ENCODE measurements around the gene GTF2IRD1.
"Not testable (repeated sequence)": the region's sequence is repeated elsewhere in the genome, so short reads cannot be mapped to it uniquely, and the experiment has no call there.

GTF2IRD1 gene

GRCh38 chr7:74430961-74431466 is 22.7 kb upstream of the GTF2IRD1 start:
- no peaks in the 10 kb centered on the region for H3K36me3 ChIP-seq (ENCODE audit: control insufficient read depth, insufficient read depth, low read length, severe bottlenecking)
- H3K27me3 ChIP-seq (replicated peaks; ENCODE audit: control insufficient read depth, insufficient read depth, low read length) = no peaks in the 10 kb centered on the region
- no peak for DNase-seq (ENCODE audit: low read depth)
- H3K9ac ChIP-seq (ENCODE audit: low read length) = peak overlapping the region; percentile 2
- H3K4me1 ChIP-seq (ENCODE audit: control insufficient read depth, insufficient read depth, low read length) = peaks cover 17% of the 10 kb centered on the region
- no peaks in the 10 kb centered on the region for H3K9me3 ChIP-seq (ENCODE audit: control insufficient read depth, low read length)
- H3K4me3 ChIP-seq (ENCODE audit: low read length) = no peak overlapping the region

DNA sequence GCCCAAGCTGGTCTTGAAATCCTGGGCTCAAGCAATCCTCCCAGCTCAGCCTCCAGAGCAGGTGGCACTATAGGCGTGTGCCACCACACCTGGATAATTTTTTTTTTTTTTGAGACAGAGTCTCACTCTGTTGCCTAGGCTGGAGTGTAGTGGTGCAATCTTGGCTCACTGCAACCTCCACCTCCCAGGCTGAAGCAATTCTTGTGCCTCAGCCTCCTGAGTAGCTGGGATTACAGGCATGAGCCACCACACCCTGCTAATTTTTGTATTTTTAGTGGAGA is 16.5 kb upstream of the GTF2IRD1 start:
- not testable (repeated sequence) for DNase-seq (ENCODE audit: low read depth); H3K9me3 ChIP-seq (ENCODE audit: control insufficient read depth, low read length); H3K9ac ChIP-seq (ENCODE audit: low read length); H3K36me3 ChIP-seq (ENCODE audit: control insufficient read depth, insufficient read depth, low read length, severe bottlenecking); H3K27me3 ChIP-seq (replicated peaks; ENCODE audit: control insufficient read depth, insufficient read depth, low read length); H3K4me3 ChIP-seq (ENCODE audit: low read length); H3K4me1 ChIP-seq (ENCODE audit: control insufficient read depth, insufficient read depth, low read length)

DNA sequence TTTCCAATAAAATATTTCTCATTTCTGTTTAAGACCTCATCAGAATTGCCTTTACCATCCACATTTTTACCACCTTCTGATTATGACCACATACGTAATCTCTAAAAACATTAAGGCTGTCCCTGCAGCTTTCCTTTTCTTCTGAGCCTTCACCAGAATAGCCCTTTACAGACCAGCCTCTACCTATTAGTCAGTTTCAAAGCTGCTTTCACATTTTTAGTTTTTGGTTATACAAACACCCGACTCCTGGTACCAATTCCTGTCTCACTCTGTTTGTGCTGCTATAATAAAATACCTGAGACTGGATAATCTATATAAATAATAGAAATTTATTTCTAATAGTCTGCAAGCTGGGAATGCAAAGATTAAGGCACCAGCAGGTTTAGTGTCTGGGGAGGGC is 15.4 kb upstream of the GTF2IRD1 start:
- Histone ChIP-seq H3K36me3 (ENCODE audit: control insufficient read depth, insufficient read depth, low read length, severe bottlenecking) (no peaks in the 10 kb centered on the region), H3K27me3 (replicated peaks; ENCODE audit: control insufficient read depth, insufficient read depth, low read length) (peaks cover 5% of the 10 kb centered on the region), H3K4me1 (ENCODE audit: control insufficient read depth, insufficient read depth, low read length) (no peaks in the 10 kb centered on the region), H3K9ac (ENCODE audit: low read length) (no peak overlapping the region), H3K4me3 (ENCODE audit: low read length) (no peak overlapping the region), H3K9me3 (ENCODE audit: control insufficient read depth, low read length) (peaks cover 9% of the 10 kb centered on the region)
- DNase-seq (ENCODE audit: low read depth) = no peak

DNA sequence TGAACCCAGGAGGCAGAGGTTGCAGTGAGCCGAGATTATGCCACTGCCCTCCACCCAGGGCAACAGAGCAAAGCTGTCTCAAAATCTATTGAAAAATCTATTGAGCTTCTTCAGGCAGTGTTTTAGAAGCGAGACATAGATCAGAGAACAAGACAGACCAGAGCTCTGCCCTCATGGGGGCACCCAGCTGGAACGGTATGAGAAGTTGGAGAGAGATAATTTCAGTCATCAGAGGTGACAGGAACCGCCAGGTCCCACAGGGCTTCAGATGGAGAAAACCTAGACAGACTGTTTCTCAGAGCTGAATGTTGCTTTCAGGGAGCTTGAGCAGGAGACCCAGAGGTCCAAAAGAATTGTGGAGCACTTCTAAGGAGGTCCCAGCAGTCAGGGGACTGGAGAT is 14.2 kb upstream of the GTF2IRD1 start:
- H3K4me1 ChIP-seq (ENCODE audit: control insufficient read depth, insufficient read depth, low read length) = no peaks in the 10 kb centered on the region
- peaks cover 9% of the 10 kb centered on the region for H3K9me3 ChIP-seq (ENCODE audit: control insufficient read depth, low read length)
- no peak for DNase-seq (ENCODE audit: low read depth)
- H3K4me3 ChIP-seq (ENCODE audit: low read length) = no peak overlapping the region
- no peaks in the 10 kb centered on the region for H3K36me3 ChIP-seq (ENCODE audit: control insufficient read depth, insufficient read depth, low read length, severe bottlenecking)
- H3K9ac ChIP-seq (ENCODE audit: low read length) = no peak overlapping the region
- H3K27me3 ChIP-seq (replicated peaks; ENCODE audit: control insufficient read depth, insufficient read depth, low read length) = peaks cover 8% of the 10 kb centered on the region

- not testable (repeated sequence) for H3K36me3 ChIP-seq (ENCODE audit: control insufficient read depth, insufficient read depth, low read length, severe bottlenecking); H3K9me3 ChIP-seq (ENCODE audit: control insufficient read depth, low read length); H3K4me3 ChIP-seq (ENCODE audit: low read length); DNase-seq (ENCODE audit: low read depth); H3K9ac ChIP-seq (ENCODE audit: low read length); H3K4me1 ChIP-seq (ENCODE audit: control insufficient read depth, insufficient read depth, low read length); H3K27me3 ChIP-seq (replicated peaks; ENCODE audit: control insufficient read depth, insufficient read depth, low read length)
These were observed 13.6 kb upstream of the GTF2IRD1 start for GRCh38 chr7:74440143-74440542.

GRCh38 chr7:74441801-74442200 is 11.9 kb upstream of the GTF2IRD1 start:
- no peak overlapping the region for H3K4me3 ChIP-seq (ENCODE audit: low read length)
- H3K36me3 ChIP-seq (ENCODE audit: control insufficient read depth, insufficient read depth, low read length, severe bottlenecking) = no peaks in the 10 kb centered on the region
- no peaks in the 10 kb centered on the region for H3K4me1 ChIP-seq (ENCODE audit: control insufficient read depth, insufficient read depth, low read length)
- H3K9ac ChIP-seq (ENCODE audit: low read length) = no peak overlapping the region
- DNase-seq (ENCODE audit: low read depth) = peak; percentile 56
- peaks cover 8% of the 10 kb centered on the region for H3K27me3 ChIP-seq (replicated peaks; ENCODE audit: control insufficient read depth, insufficient read depth, low read length)
- H3K9me3 ChIP-seq (ENCODE audit: control insufficient read depth, low read length) = peaks cover 9% of the 10 kb centered on the region

DNA sequence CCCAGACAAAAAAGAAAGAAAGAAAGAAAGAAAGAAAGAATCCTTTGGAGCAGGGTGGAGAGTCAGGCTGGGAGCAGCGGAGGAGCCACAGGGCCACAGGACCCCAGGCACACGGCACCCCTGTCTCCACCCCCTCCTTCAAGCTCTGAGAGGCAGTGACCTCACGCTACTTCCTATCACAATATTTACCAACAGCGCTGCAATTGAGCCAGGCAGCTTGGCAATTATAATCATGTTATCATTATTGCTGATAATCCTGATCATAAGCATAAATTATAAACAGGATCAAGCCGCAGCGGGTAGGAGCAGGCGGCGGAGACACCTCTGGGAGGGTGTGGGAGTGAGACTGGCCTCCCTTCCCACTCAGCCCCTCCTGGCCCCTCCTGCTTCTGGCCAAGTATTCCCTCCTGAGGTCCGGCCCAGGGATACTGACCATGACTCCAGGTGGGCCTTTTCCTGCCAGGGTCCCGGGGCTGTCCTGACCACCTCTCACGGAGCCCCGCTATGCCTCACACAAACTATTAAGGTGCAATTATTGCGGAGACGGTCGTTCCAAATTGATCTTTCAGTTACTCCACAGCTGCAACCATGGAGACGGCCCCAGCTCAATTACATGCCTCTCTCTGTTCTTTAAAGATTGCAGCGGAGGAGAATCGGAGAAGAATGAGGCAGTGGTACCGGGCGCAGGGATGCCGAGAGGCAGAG is 10.0 kb upstream of the GTF2IRD1 start:
- no peak overlapping the region for H3K4me3 ChIP-seq (ENCODE audit: low read length)

DNA sequence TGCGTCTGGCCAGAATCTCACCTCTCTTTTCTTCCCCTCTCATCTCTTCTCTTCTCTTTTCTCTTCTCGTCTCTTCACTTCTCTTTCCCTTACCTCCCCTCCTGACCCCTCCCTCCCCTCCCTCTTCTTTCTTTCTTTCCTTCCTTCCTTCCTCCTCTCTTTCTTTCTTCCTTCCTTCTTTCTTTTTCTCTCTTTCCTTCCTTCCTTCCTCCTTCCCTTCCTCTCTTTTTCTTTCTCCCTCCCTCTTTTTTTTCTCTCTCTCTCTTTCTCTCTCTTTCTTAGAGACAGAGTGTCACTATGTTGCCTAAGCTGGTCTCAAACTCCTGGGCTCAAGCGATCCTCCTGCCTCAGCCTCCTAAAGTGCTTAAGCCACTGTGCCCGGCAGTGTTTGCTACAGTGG is 4.6 kb upstream of the GTF2IRD1 start:
- Histone ChIP-seq H3K9me3 (ENCODE audit: control insufficient read depth, low read length) (no peaks in the 10 kb centered on the region), H3K4me3 (ENCODE audit: low read length) (no peak overlapping the region), H3K9ac (ENCODE audit: low read length) (no peak overlapping the region), H3K36me3 (ENCODE audit: control insufficient read depth, insufficient read depth, low read length, severe bottlenecking) (no peaks in the 10 kb centered on the region), H3K27me3 (replicated peaks; ENCODE audit: control insufficient read depth, insufficient read depth, low read length) (peaks cover 4% of the 10 kb centered on the region), H3K4me1 (ENCODE audit: control insufficient read depth, insufficient read depth, low read length) (peaks cover 11% of the 10 kb centered on the region)
- DNase-seq (ENCODE audit: low read depth) = no peak

More for the DNA sequence above, 10.0 kb upstream of the GTF2IRD1 start:
- H3K4me1 ChIP-seq (ENCODE audit: control insufficient read depth, insufficient read depth, low read length) = no peaks in the 10 kb centered on the region
- peaks cover under 1% of the 10 kb centered on the region for H3K9me3 ChIP-seq (ENCODE audit: control insufficient read depth, low read length)
- H3K36me3 ChIP-seq (ENCODE audit: control insufficient read depth, insufficient read depth, low read length, severe bottlenecking) = no peaks in the 10 kb centered on the region
- H3K9ac ChIP-seq (ENCODE audit: low read length) = no peak overlapping the region
- no peak for DNase-seq (ENCODE audit: low read depth)
- H3K27me3 ChIP-seq (replicated peaks; ENCODE audit: control insufficient read depth, insufficient read depth, low read length) = peaks cover 11% of the 10 kb centered on the region

DNA sequence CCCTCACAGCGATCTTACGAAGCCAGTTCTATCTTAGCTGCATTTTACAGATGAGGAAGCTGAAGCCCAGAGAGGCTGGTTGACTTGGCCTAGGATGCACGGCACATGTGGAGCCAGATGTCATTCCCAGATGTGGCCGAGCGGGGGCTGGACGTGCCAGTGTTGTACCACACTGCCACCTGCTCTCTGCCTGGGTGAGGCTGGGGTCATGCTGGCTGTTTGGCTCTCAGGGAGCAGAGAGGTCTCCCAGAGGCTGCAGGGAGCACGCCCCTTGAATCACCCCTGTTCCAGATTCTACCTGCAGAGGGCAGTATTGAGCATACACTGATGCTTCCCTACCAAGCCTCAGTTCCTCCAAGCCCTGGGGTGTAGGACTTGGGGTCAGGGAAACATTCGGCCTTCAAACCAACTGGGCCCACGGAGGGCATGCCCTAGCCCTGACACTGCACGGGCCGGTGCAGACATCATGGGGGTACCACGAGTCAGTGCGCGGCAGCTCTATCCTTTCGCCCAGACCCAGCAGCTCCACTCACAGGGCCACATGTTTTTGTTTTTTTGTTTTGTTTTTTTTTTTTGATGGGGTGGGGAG is 3.8 kb upstream of the GTF2IRD1 start:
- H3K4me3 ChIP-seq (ENCODE audit: low read length) = no peak overlapping the region
- no peaks in the 10 kb centered on the region for H3K9me3 ChIP-seq (ENCODE audit: control insufficient read depth, low read length)
- H3K4me1 ChIP-seq (ENCODE audit: control insufficient read depth, insufficient read depth, low read length) = peaks cover 15% of the 10 kb centered on the region
- H3K27me3 ChIP-seq (replicated peaks; ENCODE audit: control insufficient read depth, insufficient read depth, low read length) = peaks cover 3% of the 10 kb centered on the region
- no peaks in the 10 kb centered on the region for H3K36me3 ChIP-seq (ENCODE audit: control insufficient read depth, insufficient read depth, low read length, severe bottlenecking)
- H3K9ac ChIP-seq (ENCODE audit: low read length) = no peak overlapping the region
- DNase-seq (ENCODE audit: low read depth) = peak; percentile 78

DNA sequence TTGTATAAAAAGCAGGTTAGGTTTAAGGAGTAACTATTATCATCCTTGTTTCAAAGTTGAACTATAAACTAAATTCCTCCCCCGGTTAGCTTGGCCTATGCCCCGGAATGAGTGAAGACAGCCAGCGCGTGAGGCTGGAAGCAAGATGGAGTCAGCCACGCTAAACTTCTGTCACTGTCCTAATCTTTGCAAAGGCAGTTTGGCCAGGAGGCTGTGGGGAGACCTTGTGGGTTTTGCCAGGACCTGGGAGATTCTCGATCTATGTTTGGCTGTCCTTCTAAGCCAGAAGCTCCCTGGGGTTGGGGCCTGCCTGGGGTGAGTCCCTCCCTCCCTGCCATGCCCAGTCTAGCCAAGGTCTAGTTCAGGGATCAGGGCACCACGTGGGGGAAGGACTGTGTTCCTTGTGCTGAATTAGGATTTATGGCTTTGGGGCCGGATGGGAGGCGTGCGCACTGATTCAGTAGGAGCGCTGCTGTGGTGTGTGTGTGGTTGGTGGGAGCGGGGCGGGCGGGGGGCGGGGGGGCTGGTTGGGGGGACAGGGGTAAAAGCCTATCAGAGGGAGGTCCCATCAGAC is 871 bp upstream of the GTF2IRD1 start:
- H3K27me3 ChIP-seq (replicated peaks; ENCODE audit: control insufficient read depth, insufficient read depth, low read length) = peaks cover 3% of the 10 kb centered on the region
- DNase-seq (ENCODE audit: low read depth) = peak; percentile 55
- peaks cover 19% of the 10 kb centered on the region for H3K4me1 ChIP-seq (ENCODE audit: control insufficient read depth, insufficient read depth, low read length)
- peak overlapping the region; percentile 82 for H3K4me3 ChIP-seq (ENCODE audit: low read length)
- H3K9ac ChIP-seq (ENCODE audit: low read length) = peak overlapping the region; percentile 80
- H3K36me3 ChIP-seq (ENCODE audit: control insufficient read depth, insufficient read depth, low read length, severe bottlenecking) = no peaks in the 10 kb centered on the region
- no peaks in the 10 kb centered on the region for H3K9me3 ChIP-seq (ENCODE audit: control insufficient read depth, low read length)

- peak overlapping the region; percentile 72 for H3K9ac ChIP-seq (ENCODE audit: low read length)
- DNase-seq (ENCODE audit: low read depth) = peak; percentile 46
- H3K27me3 ChIP-seq (replicated peaks; ENCODE audit: control insufficient read depth, insufficient read depth, low read length) = no peaks in the 10 kb centered on the region
- H3K9me3 ChIP-seq (ENCODE audit: control insufficient read depth, low read length) = no peaks in the 10 kb centered on the region
- no peaks in the 10 kb centered on the region for H3K36me3 ChIP-seq (ENCODE audit: control insufficient read depth, insufficient read depth, low read length, severe bottlenecking)
- H3K4me3 ChIP-seq (ENCODE audit: low read length) = peak overlapping the region; percentile 77
- peaks cover 19% of the 10 kb centered on the region for H3K4me1 ChIP-seq (ENCODE audit: control insufficient read depth, insufficient read depth, low read length)
These were observed 567 bp downstream of the GTF2IRD1 start for GRCh38 chr7:74454021-74454924.

All from adipocyte (in vitro differentiated cells).